8988T (cell line): ENCODE results near the gene GSN.

Experiments used
- DNase-seq: peaks from one replicate; pipeline ENCODE4 v3.0.0; 2011

GSN gene

GRCh38 chr9:121359351-121360294 lies 91.7 kb downstream of the GSN start:
- no peak for DNase-seq

DNA sequence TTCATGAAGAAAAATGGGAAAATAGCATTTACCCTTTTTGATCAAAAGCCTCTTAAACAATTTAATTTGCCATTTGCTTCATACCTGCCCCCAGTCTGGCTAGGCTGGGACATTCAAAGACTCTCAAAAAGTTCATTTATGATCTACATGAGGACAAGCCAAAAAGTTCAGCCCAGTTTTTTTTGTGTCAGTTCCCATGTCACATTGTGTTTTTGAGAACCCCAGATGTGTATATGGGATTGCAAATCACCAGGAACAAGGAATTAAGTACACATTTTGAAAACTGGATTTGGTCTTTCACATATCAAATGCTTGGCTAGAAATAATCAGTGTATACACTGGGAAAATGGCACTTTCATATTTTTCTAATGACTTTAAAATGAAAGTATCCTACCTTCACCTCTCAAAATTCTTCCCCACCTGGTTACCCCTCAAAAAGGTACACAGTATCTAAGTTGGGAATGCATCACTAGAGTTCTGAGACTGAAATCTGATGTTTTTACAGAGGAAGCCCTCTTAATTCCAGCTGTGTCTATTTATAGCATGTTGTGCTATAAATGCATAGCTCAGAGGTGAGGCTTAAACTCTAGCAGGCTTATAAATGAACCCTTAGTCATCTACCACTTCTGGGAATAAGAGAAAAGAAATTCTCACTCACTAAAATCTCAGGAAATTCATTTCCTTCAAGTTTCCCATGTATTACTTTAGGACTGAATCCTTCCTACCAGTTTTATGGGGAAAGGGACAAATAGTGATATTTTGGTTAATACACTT lies 92.8 kb downstream of the GSN start:
- no peak for DNase-seq

- no peak for DNase-seq
Observed at GRCh38 chr9:121362813-121363621, 95.1 kb downstream of the GSN start.

DNA sequence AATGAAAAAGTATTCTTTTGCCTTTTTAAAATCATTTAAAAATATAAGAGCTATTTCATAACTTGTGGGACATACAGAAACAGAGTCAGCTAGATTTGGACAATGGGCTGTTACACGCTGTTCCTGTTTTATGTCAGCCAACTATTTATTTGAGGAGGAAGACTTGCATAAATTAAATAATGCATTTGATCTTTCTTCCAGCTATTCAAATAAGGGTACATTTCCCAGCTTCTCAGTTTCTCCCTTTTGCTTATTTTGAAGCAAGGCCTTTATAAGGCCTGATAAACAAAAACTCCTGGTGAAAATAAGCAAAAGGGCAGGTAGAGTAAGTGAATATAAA lies 95.6 kb downstream of the GSN start:
- DNase-seq, result no peak

- DNase-seq, result no peak
Observed at GRCh38 chr9:121364077-121364476, 96.1 kb downstream of the GSN start.

DNA sequence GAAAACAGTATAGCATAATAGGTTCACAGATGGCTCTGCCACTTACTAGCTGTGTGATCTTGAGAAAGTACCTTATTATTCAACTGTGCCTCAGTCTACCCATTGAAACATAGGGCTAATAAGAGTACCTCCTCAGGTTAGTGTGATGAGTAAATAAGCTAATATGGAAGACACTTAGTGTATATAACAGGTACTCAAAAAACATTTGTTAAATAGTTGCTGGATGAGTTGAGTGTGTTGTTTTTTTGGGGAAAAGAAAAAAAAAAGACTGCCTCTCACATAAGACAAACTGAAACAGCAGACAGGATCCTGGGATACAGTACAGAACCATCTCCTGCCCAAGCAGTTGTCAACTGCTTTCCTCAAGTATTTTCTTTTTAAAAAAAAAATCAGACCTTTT lies 96.9 kb downstream of the GSN start:
- no peak for DNase-seq

- DNase-seq, result no peak
Observed at GRCh38 chr9:121365564-121365963, 97.6 kb downstream of the GSN start.

DNA sequence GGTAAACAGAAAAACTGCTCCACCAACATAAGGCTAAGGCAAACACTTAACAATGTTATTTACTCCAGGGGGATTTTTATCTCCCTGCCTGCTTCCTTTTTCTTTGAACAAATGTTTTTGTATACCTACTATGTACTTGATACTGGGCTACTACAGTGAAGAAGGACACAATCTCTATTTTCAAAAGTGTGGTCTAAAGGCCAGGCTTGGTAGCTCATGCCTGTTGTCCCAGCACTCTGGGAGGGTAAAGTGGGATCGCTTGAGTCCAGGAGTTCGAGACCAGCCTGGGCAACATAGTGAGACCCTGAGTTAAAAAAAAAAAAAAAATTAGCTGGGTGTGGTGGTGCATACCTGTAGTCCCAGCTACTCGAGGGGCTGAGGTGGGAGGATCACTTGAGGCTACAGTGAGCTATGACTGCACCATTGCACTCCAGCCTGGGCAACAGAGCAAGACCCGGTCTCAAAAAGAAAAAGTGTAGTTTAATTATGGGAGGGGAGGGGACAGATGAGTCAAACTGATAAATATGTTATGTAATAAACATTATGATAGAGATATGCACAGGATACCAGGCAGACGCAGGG lies 98.7 kb downstream of the GSN start:
- no peak for DNase-seq

- no peak for DNase-seq
Observed at GRCh38 chr9:121367306-121368137, 99.6 kb downstream of the GSN start.

GRCh38 chr9:121368138-121368522 lies 100.2 kb downstream of the GSN start:
- no peak for DNase-seq

- no peak for DNase-seq
Observed at GRCh38 chr9:121368745-121369144, 100.8 kb downstream of the GSN start.

DNA sequence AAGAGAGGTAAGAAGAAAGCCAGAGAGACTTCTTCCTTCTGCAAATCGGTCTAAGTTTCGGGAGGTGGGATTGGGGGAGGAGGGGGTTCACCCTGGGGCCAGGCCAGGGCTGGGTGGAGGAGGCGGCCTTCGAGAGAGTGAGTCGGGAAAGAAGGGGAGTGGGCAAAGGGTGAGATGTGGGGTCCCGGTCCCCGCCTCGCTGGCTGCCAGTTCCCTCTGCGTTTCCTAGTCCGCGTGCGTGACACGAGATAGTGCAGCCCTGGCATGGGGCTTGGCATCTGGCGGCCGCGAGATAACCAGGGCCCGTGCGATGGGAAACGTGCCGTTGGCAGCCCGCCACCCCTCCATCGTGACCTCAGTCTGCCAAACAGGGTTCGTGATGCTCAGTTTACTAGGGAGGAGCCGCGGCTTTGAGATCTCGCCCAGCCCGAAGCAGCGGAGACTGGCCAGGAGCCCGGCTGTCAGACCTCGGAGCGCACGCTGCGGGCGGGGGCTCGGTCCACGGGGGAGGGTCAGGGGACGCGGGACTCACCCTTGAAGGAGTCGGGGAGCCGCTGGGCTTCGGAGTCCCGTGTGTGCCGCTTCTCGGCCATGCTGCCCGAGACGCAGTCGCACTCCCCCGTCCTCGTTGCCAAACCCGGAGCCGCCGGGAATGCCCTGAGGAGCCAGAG lies 101.8 kb downstream of the GSN start, which contains the start of gene STOM:
STOM (minus strand) TSS at position 656 of the 671 bp plus-strand sequence; CDS start at position 593, 63 bp downstream.
- no peak for DNase-seq

- no peak for DNase-seq
Observed at GRCh38 chr9:121371495-121372061, 103.6 kb downstream of the GSN start.

DNA sequence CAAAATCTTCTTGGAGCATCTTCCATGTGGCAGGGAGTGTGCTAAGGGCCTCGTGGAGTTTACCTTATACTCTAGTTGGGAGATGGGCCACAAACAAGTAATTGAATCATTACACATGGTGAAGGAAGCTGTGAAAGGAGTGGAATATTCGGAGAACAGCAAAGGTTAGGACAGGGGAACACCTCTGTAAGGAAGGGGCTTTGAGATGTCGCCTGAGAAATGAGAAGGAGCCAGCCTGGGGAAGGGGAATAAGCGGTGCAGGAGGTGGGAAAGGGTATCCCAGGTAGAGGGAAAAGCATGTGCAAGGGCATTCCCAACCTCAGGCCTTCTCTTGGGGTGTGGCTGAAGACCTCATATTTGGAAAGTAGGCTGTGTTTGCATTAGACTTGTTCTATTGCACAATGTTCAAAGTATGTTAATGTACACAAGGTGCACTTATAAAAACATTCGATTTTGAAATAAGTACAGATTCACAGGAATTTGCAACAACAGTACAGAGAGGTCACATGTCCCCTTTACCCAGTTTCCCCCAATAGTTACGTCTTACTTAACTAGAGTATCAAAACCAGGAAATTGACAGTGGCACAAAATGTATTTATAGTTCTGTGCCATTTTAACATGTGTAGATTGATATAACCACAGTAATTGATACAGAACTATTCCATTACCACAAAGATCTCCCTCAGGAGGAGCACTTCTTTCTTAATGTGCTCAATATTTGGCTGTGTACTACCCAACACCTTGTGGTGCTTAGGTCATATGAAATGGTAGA lies 104.5 kb downstream of the GSN start:
- DNase-seq, result no peak

- no peak for DNase-seq
Observed at GRCh38 chr9:121373011-121373729, 105.2 kb downstream of the GSN start.

DNA sequence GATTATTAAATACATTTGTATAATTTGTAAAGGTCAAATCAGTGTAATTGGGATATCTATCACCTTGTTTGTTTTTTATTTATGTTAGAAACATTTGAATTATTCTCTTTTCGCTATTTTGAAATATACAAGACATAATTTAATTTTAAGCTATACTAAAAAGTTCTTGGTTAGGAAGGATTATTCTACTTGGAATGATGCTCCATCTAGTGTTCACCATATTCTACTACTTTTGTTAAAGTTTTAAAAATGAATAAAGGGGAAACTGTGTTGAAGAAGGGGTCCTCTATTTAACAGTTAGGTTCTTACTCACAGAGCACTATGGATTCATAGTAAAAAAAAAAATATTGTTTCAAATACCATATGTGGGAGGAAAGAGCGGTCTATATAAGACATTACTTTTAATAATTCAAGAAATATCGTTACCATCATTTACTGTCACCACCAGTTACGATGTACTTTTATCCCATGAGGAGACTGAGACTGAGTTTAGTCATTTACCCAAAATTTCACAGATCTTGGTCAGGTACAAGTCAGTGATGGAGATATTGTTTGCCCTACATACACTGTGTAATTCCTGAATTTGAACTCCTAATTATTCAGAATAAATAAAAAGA lies 108.4 kb downstream of the GSN start:
- DNase-seq, result no peak

DNA sequence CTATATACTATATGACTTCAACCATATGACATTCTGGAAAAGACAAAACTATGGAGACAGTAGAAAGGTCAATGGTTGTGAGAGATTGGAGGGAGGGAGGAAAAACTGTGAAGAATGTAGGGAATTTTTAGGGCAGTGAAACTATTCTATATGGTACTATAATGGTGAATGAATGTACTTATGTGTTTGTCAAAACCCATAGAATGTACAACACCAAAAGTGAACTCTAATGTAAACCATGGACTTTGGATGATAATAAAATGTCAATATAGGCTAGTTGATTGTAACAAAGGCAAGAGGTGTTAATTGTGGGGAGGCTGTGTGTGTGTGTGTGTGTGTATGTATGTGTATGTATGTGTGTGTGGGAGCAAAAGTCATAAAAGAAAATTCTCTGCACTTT lies 112.9 kb downstream of the GSN start:
- no peak for DNase-seq
